Liver (tissue), 9 donors: ENCODE data around the gene LAMB4. TPM values are rescaled to one million over a fixed set of nuclear protein-coding genes. Genes with fewer than 3 reads are reported as not detected.

Experiments
- DNase-seq: peaks from one replicate; pipeline ENCODE4 v3.0.0-alpha.2; 2017; ENCODE audit warnings: low spot score
- H3K27ac ChIP-seq, 2 donors: one replicate each; pipeline ENCODE4 v1.7.0; 2013; ENCODE audit warnings: inconsistent platforms in 2 of 2, low read length in 2 of 2, control low read depth in 1 of 2, low read depth in 1 of 2, mild to moderate bottlenecking in 1 of 2
- H3K27me3 ChIP-seq, 4 donors: one replicate each; pipeline versions ENCODE4 v1.6.1 to v1.7.0; 2013; ENCODE audit warnings: low read length in 3 of 4, inconsistent platforms in 1 of 4, mild to moderate bottlenecking in 1 of 4, moderate library complexity in 1 of 4; ENCODE audit not compliant: control insufficient read depth in 4 of 4, insufficient read depth in 4 of 4
- H3K36me3 ChIP-seq, 4 donors: one replicate each; pipeline versions ENCODE4 v1.6.1 to v1.7.0; 2013; ENCODE audit warnings: low read length in 3 of 4, mild to moderate bottlenecking in 3 of 4, low read depth in 1 of 4, moderate library complexity in 1 of 4; ENCODE audit not compliant: control insufficient read depth in 4 of 4, insufficient read depth in 3 of 4
- H3K4me1 ChIP-seq, 4 donors: one replicate each; pipeline versions ENCODE4 v1.6.1 to v1.7.0; 2013; ENCODE audit warnings: low read length in 3 of 4, mild to moderate bottlenecking in 3 of 4, moderate library complexity in 1 of 4; ENCODE audit not compliant: control insufficient read depth in 4 of 4, insufficient read depth in 4 of 4
- H3K4me3 ChIP-seq, 3 donors: one replicate each; pipeline versions ENCODE4 v1.6.1 to v1.7.0; 2013; ENCODE audit warnings: low read length in 3 of 3, control low read depth in 1 of 3, low read depth in 1 of 3, mild to moderate bottlenecking in 1 of 3
- H3K9ac ChIP-seq, 2 donors: one replicate each; pipeline ENCODE4 v1.7.0; 2013; ENCODE audit warnings: low read length in 2 of 2, mild to moderate bottlenecking in 2 of 2, moderate library complexity in 2 of 2, control low read depth in 1 of 2, low read depth in 1 of 2
- H3K9me3 ChIP-seq, 4 donors: one replicate each; pipeline versions ENCODE4 v1.6.1 to v1.7.0; 2013; ENCODE audit warnings: low read length in 3 of 4; ENCODE audit not compliant: control insufficient read depth in 4 of 4
- EGR1 ChIP-seq, 2 donors: IDR thresholded peaks; 2 replicates each; pipeline ENCODE4 v1.6.1; 2016 to 2018; ENCODE audit warnings: antibody characterized with exemption in 2 of 2, low read depth in 2 of 2
- FOXA1 ChIP-seq: IDR thresholded peaks from 2 replicates; pipeline ENCODE4 v1.6.1; 2016; ENCODE audit warnings: antibody characterized with exemption
- HNF4A ChIP-seq, 2 donors: conservative IDR thresholded peaks; 2 replicates each; pipeline ENCODE4 v1.6.1; 2016; ENCODE audit warnings: antibody characterized with exemption in 2 of 2, mild to moderate bottlenecking in 2 of 2
- HNF4G ChIP-seq: IDR thresholded peaks from 2 replicates; pipeline ENCODE4 v1.6.1; 2016; ENCODE audit warnings: antibody characterized with exemption
- JUND ChIP-seq, 2 donors: IDR thresholded peaks; 2 replicates each; pipeline ENCODE4 v1.6.1; 2016; ENCODE audit warnings: antibody characterized with exemption in 2 of 2
- NR2F2 ChIP-seq: IDR thresholded peaks from 2 replicates; pipeline ENCODE4 v1.6.1; 2016; ENCODE audit warnings: antibody characterized with exemption
- RAD21 ChIP-seq, 2 donors: IDR thresholded peaks; 2 replicates each; pipeline ENCODE4 v1.6.1; 2016; ENCODE audit warnings: antibody characterized with exemption in 2 of 2, mild to moderate bottlenecking in 2 of 2
- RXRA ChIP-seq, 2 donors: IDR thresholded peaks; 2 replicates each; pipeline ENCODE4 v1.6.1; 2017 to 2018; ENCODE audit warnings: antibody characterized with exemption in 2 of 2, mild to moderate bottlenecking in 1 of 2
- YY1 ChIP-seq: IDR thresholded peaks from 2 replicates; pipeline ENCODE4 v1.6.1; 2016; ENCODE audit warnings: antibody characterized with exemption, mild to moderate bottlenecking
- WGBS: extraction: QIAGEN DNeasy Blood & Tissue Kit; methylation state at CpG from one replicate; pipeline ENCODE4 v1.1.7; 2013; 5-methylcytosine and 5-hydroxymethylcytosine counted together
- polyA plus RNA-seq, 2 donors: library from polyadenylated mRNA; stranded (reverse) in 1 of 2; unstranded in 1 of 2; fragments of 200-250 nt in 1 of 2; fragments of >200 nt in 1 of 2; fragmentation: Nextera tagmentation in 1 of 2; extraction: Ambion mirVana in 1 of 2; gene quantifications; one replicate each; pipeline versions ENCODE4 v1.2.1 to v1.2.3, GENCODE V29; 2013 to 2015
- total RNA-seq, 2 donors: library from RNA; depleted of rRNA; stranded (reverse); fragments of >200 nt; gene quantifications; one replicate each; pipeline ENCODE4 v1.2.3, GENCODE V29; 2014
- TF ChIP-seq, protein P1 (sequence below): IDR thresholded peaks from 2 replicates; pipeline ENCODE4 v1.6.1; 2016; ENCODE audit warnings: antibody characterized with exemption
- TF ChIP-seq, protein P2 (sequence below): IDR thresholded peaks from 2 replicates; pipeline ENCODE4 v1.6.1; 2016; ENCODE audit warnings: antibody characterized with exemption
- TF ChIP-seq, protein P3 (sequence below): IDR thresholded peaks from 2 replicates; pipeline ENCODE4 v1.6.1; 2016; ENCODE audit warnings: antibody characterized with exemption
- TF ChIP-seq, protein P4 (sequence below): fragments of 150-350 bp; IDR thresholded peaks from 2 replicates; pipeline ENCODE4 v1.5.1; 2017; ENCODE audit warnings: improper control_type of control experiment, low read depth, low read length; ENCODE audit not compliant: missing input control
- donor health status: healthy.
- donor health status: healthy.
- donor health status: healthy.
- donor health status: healthy.
- donor health status: healthy.

LAMB4 gene
- total and polyA plus RNA-seq, 4 donors: under 0.01 to 0.03 TPM; not detected in 2

DNA sequence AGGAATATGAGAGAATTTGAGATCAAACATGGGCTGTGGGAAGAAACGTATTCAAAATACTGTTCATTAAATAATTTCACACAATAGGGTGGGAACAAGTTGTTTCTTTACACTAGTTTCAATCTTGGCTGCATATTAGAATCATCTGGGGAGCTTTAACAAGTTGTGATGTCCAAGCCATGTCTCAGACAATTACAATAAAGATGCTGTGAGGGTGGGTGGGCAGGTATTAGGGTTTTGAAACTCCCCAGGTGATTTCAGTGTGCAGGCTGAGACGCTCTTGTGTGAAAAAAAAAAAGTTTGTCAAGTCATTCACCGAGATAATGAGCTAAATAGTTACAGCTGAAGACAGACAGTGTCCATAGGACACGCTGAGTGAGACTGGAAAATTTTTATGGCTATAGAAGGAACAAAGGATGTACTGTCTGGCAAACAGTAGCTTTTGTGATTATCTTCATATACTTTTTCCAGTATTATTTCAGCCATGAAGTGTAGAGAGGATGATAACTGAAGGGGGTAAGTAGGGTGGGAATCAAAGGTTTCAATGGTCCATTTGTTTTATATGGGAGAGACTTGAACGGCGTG, 12.6 kb upstream of the LAMB4 start:
- WGBS: 85% methylated on average over 6 of the region's 6 CpGs
- no peak overlapping the region for H3K27ac ChIP-seq

DNA sequence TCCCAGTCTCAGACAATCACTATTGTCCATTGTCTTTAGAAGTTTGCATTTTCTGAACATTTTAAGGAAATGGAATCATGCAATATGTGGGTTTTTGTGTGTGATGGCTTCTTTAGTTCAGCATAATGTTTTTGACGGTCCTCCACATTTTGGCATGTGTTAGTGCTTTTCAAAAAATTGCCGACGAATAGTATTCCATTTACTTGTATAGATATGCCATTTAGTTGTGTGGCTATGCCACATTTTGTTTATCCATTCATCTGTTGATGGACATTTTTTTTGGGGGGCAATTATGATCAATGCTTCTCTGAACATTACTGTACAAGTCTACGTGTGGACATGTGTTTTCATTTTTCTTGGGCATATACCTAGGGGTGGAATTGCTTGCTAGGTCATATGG, 12.0 kb upstream of the LAMB4 start:
- Histone ChIP-seq H3K9ac (no peak overlapping the region), H3K27me3 (no peaks in the 10 kb centered on the region), H3K9me3 (no peaks in the 10 kb centered on the region), H3K36me3 (no peaks in the 10 kb centered on the region), H3K4me3 (no peak overlapping the region), H3K4me1 (peaks cover 0 to 4% (median 3%) of the 10 kb centered on the region in 4 donors), H3K27ac (no peak overlapping the region)
- TF ChIP-seq FOXA1 (no peak), HNF4A (conservative IDR thresholded peaks at IDR 0.05) (no peak)
- TF ChIP-seq, protein P1, sequence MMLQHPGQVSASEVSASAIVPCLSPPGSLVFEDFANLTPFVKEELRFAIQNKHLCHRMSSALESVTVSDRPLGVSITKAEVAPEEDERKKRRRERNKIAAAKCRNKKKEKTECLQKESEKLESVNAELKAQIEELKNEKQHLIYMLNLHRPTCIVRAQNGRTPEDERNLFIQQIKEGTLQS: no peak
- WGBS: 96% methylated on average over 4 of the region's 4 CpGs
- no peak for DNase-seq

More for the DNA sequence above, 12.6 kb upstream of the LAMB4 start:
- no peak for DNase-seq
- no peaks in the 10 kb centered on the region for H3K36me3 ChIP-seq
- no peak overlapping the region for H3K9ac ChIP-seq
- TF ChIP-seq, protein P2, sequence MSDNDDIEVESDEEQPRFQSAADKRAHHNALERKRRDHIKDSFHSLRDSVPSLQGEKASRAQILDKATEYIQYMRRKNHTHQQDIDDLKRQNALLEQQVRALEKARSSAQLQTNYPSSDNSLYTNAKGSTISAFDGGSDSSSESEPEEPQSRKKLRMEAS: no peak
- H3K27me3 ChIP-seq: no peaks in the 10 kb centered on the region
- peaks cover 0 to 4% (median 3%) of the 10 kb centered on the region in 4 donors for H3K4me1 ChIP-seq
- no peaks in the 10 kb centered on the region for H3K9me3 ChIP-seq
- no peak overlapping the region for H3K4me3 ChIP-seq

DNA sequence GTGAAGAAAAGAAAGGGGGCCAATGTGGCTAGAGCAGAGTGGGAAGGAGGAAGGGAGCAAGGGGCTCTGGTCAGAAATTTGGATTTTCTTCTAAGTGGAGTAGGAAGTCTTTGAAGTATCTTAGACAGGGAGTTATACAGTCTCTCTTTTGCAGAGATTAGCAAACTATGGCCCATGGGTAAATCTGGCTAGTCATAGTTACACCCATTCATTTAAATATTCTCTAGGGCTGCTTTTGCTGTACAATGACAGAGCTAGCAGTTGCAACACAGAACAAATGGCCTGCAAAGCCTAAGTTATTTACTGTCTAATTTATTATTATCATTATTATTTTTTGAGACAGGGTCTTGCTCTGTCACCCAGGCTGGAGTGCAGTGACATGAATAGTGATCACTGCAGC, 10.5 kb upstream of the LAMB4 start:
- Histone ChIP-seq H3K9me3 (no peaks in the 10 kb centered on the region), H3K9ac (no peak overlapping the region), H3K4me1 (no peaks in the 10 kb centered on the region), H3K27me3 (no peaks in the 10 kb centered on the region), H3K27ac (no peak overlapping the region), H3K4me3 (no peak overlapping the region), H3K36me3 (no peaks in the 10 kb centered on the region)
- no peak for DNase-seq
- TF ChIP-seq, protein P2: no peak
- no peak for TF ChIP-seq FOXA1
- no peak for TF ChIP-seq JUND (IDR thresholded peaks at IDR 0.05)
- TF ChIP-seq HNF4A (conservative IDR thresholded peaks at IDR 0.05): no peak

DNA sequence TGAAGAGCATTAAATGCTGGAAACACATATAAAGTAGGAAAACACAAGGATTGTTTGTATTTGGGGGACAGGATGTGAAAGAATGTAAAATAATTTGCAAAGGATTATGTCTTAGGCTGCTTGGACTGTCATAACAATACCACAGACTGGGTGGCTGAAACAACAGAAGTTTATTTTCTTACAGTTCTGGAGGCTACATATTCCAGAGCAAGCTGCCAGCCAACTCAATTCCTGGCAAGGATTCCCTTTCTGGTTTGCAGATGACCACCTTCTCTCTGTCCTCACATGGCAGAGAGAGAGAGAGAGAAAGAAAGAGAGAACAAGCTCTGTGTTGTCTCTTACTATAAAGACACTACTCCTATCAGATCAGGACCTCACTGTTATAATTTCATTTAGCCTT, 8.8 kb upstream of the LAMB4 start:
- H3K27me3 ChIP-seq: no peaks in the 10 kb centered on the region

More for the DNA sequence above, 8.8 kb upstream of the LAMB4 start:
- Histone ChIP-seq H3K36me3 (no peaks in the 10 kb centered on the region), H3K4me3 (no peak overlapping the region), H3K27ac (no peak overlapping the region), H3K9me3 (no peaks in the 10 kb centered on the region), H3K4me1 (no peaks in the 10 kb centered on the region), H3K9ac (no peak overlapping the region)
- no peak for DNase-seq
- TF ChIP-seq RXRA (IDR thresholded peaks at IDR 0.05): no peak
- no peak for TF ChIP-seq EGR1 (IDR thresholded peaks at IDR 0.05; ENCODE audit: low read depth in 2 of 2)
- no peak for TF ChIP-seq HNF4G
- TF ChIP-seq, protein P3, sequence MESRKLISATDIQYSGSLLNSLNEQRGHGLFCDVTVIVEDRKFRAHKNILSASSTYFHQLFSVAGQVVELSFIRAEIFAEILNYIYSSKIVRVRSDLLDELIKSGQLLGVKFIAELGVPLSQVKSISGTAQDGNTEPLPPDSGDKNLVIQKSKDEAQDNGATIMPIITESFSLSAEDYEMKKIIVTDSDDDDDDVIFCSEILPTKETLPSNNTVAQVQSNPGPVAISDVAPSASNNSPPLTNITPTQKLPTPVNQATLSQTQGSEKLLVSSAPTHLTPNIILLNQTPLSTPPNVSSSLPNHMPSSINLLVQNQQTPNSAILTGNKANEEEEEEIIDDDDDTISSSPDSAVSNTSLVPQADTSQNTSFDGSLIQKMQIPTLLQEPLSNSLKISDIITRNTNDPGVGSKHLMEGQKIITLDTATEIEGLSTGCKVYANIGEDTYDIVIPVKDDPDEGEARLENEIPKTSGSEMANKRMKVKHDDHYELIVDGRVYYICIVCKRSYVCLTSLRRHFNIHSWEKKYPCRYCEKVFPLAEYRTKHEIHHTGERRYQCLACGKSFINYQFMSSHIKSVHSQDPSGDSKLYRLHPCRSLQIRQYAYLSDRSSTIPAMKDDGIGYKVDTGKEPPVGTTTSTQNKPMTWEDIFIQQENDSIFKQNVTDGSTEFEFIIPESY: no peak
- TF ChIP-seq JUND (IDR thresholded peaks at IDR 0.05): no peak
- no peak for TF ChIP-seq RAD21 (IDR thresholded peaks at IDR 0.05)
- no peak for TF ChIP-seq FOXA1
- TF ChIP-seq YY1: no peak
- TF ChIP-seq, protein P4, sequence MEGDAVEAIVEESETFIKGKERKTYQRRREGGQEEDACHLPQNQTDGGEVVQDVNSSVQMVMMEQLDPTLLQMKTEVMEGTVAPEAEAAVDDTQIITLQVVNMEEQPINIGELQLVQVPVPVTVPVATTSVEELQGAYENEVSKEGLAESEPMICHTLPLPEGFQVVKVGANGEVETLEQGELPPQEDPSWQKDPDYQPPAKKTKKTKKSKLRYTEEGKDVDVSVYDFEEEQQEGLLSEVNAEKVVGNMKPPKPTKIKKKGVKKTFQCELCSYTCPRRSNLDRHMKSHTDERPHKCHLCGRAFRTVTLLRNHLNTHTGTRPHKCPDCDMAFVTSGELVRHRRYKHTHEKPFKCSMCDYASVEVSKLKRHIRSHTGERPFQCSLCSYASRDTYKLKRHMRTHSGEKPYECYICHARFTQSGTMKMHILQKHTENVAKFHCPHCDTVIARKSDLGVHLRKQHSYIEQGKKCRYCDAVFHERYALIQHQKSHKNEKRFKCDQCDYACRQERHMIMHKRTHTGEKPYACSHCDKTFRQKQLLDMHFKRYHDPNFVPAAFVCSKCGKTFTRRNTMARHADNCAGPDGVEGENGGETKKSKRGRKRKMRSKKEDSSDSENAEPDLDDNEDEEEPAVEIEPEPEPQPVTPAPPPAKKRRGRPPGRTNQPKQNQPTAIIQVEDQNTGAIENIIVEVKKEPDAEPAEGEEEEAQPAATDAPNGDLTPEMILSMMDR: no peak
- no peak for TF ChIP-seq NR2F2
- TF ChIP-seq, protein P2: no peak
